ENCODE measurements around the gene CSTF1.

The CSTF1 gene

DNA sequence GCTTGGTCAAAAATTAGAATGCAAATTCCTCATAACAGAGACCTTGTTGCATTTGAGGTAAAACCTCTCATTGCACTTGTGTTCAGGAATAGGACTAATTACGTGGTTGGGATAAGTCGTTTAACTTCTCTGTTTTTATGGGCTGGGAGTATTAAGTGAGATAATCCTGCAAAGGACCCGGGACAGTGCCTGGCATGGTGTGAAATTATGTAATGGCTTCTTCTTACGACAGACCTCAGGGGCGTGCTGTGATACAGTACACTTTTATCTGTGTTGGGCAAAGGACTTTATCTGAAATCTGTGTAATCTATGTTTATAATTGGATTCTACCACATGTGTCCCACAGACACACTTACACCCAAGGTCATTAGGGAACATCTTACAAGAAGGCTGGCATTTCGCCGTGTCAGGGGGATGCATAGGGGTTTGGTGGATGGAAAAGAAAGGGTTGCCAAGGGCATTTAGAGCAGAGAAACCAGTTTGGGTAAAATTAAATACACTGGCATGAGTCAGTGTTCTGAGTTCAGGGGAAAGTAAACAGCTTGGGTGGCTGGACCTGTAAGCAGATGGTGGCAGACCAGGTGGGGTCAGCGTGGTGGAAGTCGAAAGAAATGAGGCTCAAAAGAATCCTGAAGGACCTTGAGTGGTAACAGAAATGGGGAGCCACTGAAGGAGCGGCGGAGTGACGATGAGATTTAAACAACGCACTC is 58.8 kb downstream of the CSTF1 start:
- Histone ChIP-seq H3K79me2 (ENCODE audit: control insufficient read depth, low read length) (no peaks in the 10 kb centered on the region), H3K9me2 (replicated peaks; ENCODE audit: control insufficient read depth, low read length) (no peaks in the 10 kb centered on the region), H3K36me3 (ENCODE audit: control insufficient read depth, low read length) (no peaks in the 10 kb centered on the region), H3K9me3 (ENCODE audit: control insufficient read depth, insufficient read depth, low read length) (no peaks in the 10 kb centered on the region), H4K20me1 (ENCODE audit: control insufficient read depth, insufficient read depth, low read depth, low read length) (no peaks in the 10 kb centered on the region), H3K4me2 (ENCODE audit: low read length) (no peak overlapping the region), H3F3A (ENCODE audit: control insufficient read depth, insufficient read depth) (no peaks in the 10 kb centered on the region), H3K4me3 (ENCODE audit: low read length) (no peak overlapping the region), H3K27me3 (ENCODE audit: control insufficient read depth, low read length) (no peaks in the 10 kb centered on the region), H3K27ac (ENCODE audit: low read depth, low read length) (no peak overlapping the region), H3K4me1 (ENCODE audit: control insufficient read depth, low read length) (peaks cover 15% of the 10 kb centered on the region)
- no peak for TF ChIP-seq EZH2phosphoT487 (IDR thresholded peaks at IDR 0.05; ENCODE audit: borderline replicate concordance, low read length)

DNA sequence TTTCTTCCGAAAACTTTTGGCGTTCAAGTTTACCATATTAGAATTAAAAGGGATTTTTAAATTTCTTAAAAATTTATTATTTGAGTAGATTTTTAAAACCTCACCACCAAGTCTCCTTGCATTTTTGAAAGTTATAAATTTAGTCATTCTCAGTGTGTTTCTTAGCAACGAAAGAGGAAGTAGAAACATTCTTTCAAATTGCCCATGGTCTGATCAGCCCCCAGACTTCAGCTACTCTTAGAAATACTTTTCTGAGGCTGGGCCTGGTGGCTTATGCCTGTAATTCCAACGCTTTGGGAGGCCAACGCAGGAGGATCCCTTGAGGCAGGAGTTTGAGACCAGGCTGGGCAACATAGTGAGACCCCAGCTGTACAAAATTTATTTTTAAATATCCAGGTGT is 60.9 kb downstream of the CSTF1 start:
- Histone ChIP-seq H3K79me2 (ENCODE audit: control insufficient read depth, low read length) (no peaks in the 10 kb centered on the region), H3F3A (ENCODE audit: control insufficient read depth, insufficient read depth) (no peaks in the 10 kb centered on the region), H4K20me1 (ENCODE audit: control insufficient read depth, insufficient read depth, low read depth, low read length) (no peaks in the 10 kb centered on the region), H3K36me3 (ENCODE audit: control insufficient read depth, low read length) (no peaks in the 10 kb centered on the region), H3K4me1 (ENCODE audit: control insufficient read depth, low read length) (peaks cover 15% of the 10 kb centered on the region), H3K27me3 (ENCODE audit: control insufficient read depth, low read length) (no peaks in the 10 kb centered on the region), H3K9me2 (replicated peaks; ENCODE audit: control insufficient read depth, low read length) (no peaks in the 10 kb centered on the region), H3K4me2 (ENCODE audit: low read length) (peak overlapping the region; percentile 61), H3K9me3 (ENCODE audit: control insufficient read depth, insufficient read depth, low read length) (no peaks in the 10 kb centered on the region), H3K4me3 (ENCODE audit: low read length) (peak overlapping the region; percentile 37; the same call in 1 of the 2 replicates), H3K27ac (ENCODE audit: low read depth, low read length) (no peak overlapping the region)
- no peak for TF ChIP-seq EZH2phosphoT487 (IDR thresholded peaks at IDR 0.05; ENCODE audit: borderline replicate concordance, low read length)
- TF ChIP-seq, protein P1, sequence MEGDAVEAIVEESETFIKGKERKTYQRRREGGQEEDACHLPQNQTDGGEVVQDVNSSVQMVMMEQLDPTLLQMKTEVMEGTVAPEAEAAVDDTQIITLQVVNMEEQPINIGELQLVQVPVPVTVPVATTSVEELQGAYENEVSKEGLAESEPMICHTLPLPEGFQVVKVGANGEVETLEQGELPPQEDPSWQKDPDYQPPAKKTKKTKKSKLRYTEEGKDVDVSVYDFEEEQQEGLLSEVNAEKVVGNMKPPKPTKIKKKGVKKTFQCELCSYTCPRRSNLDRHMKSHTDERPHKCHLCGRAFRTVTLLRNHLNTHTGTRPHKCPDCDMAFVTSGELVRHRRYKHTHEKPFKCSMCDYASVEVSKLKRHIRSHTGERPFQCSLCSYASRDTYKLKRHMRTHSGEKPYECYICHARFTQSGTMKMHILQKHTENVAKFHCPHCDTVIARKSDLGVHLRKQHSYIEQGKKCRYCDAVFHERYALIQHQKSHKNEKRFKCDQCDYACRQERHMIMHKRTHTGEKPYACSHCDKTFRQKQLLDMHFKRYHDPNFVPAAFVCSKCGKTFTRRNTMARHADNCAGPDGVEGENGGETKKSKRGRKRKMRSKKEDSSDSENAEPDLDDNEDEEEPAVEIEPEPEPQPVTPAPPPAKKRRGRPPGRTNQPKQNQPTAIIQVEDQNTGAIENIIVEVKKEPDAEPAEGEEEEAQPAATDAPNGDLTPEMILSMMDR (IDR thresholded peaks at IDR 0.05; ENCODE audit: low read depth, low read length, poor library complexity, severe bottlenecking), result no peak

DNA sequence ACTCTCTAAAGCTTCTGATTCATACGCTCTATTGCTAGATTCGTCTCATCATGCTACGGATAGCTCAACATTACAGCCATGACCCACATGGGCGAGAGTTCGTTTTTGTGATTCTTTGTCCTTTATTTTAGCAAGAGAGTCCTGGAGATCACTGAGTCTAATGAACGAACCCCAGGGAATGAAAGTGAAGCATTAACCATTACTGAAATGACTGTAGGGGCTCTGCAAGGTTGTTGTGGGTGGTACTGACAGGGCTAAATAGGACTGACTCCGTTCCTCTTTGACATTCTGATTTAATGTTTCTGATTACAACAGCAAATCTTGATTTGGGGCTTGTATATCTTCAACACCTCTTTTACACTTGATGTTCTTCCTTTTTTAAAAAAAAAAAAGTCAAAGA is 62.3 kb downstream of the CSTF1 start:
- Histone ChIP-seq H3K9me3 (ENCODE audit: control insufficient read depth, insufficient read depth, low read length) (no peaks in the 10 kb centered on the region), H3K27ac (ENCODE audit: low read depth, low read length) (no peak overlapping the region), H3K9me2 (replicated peaks; ENCODE audit: control insufficient read depth, low read length) (no peaks in the 10 kb centered on the region), H3K36me3 (ENCODE audit: control insufficient read depth, low read length) (no peaks in the 10 kb centered on the region), H3K4me3 (ENCODE audit: low read length) (no peak overlapping the region), H3K4me2 (ENCODE audit: low read length) (no peak overlapping the region), H3K4me1 (ENCODE audit: control insufficient read depth, low read length) (peaks cover 15% of the 10 kb centered on the region), H4K20me1 (ENCODE audit: control insufficient read depth, insufficient read depth, low read depth, low read length) (no peaks in the 10 kb centered on the region), H3K27me3 (ENCODE audit: control insufficient read depth, low read length) (no peaks in the 10 kb centered on the region; the same call in 1 of the 2 replicates), H3F3A (ENCODE audit: control insufficient read depth, insufficient read depth) (no peaks in the 10 kb centered on the region), H3K79me2 (ENCODE audit: control insufficient read depth, low read length) (no peaks in the 10 kb centered on the region)
- TF ChIP-seq EZH2phosphoT487 (IDR thresholded peaks at IDR 0.05; ENCODE audit: borderline replicate concordance, low read length), result no peak
- TF ChIP-seq, protein P1 (IDR thresholded peaks at IDR 0.05; ENCODE audit: low read depth, low read length, poor library complexity, severe bottlenecking), result no peak

All from DOHH2 (cell line).